ENCODE data around the gene CD47.

- no peak for TF ChIP-seq CTCF (conservative IDR thresholded peaks at IDR 0.05; ENCODE audit: low read depth, low read length)
- TF ChIP-seq EZH2 (IDR thresholded peaks at IDR 0.05; ENCODE audit: low read length, unreplicated experiment), result no peak
Observed at GRCh38 chr3:108119398-108120104, 28.7 kb upstream of the CD47 start.

Measured in PC-3 (cell line).